ENCODE results near the gene ACIN1. TPM values are rescaled to one million over a fixed set of nuclear protein-coding genes. Genes with fewer than 3 reads are reported as not detected.

ACIN1 gene
- total and polyA plus RNA-seq, 10 donors = 59.2 to 228 (median 186) TPM

DNA sequence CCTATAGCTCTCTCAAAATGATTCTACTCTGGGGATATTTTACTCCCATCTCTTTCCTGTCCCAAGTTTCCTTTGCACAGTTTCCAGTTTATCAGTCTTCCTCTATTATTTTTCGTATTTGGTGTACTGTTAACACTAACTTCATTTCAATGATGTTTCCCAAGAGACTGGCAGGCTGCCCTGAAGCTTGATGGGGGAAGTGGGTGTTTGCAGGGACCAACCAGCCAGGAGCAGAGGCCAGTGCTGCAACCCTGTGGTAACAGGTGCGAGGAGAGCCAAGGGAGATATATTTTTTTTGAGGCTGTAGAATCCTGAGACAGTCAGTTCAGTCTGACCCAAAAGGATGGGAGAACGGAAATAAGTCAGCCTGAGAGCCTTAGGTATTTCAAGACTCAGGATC lies 35.9 kb upstream of the ACIN1 start:
- peak; percentile 53 for DNase-seq
- Histone ChIP-seq H3K36me3 (peaks cover 0 to 41% (median 2%) of the 10 kb centered on the region in 6 donors), H3K9me3 (no peaks in the 10 kb centered on the region), H3K4me3 (no peak overlapping the region), H3K27ac (no peak overlapping the region), H3K27me3 (replicated peaks in 1 of 7) (no peaks in the 10 kb centered on the region), H3K4me1 (peaks cover 0 to 39% (median 13%) of the 10 kb centered on the region in 6 donors)
- TF ChIP-seq POLR2AphosphoS5 (IDR thresholded peaks at IDR 0.05) (peak in 1 of 3 donors; percentile 26), CTCF (IDR thresholded peaks at IDR 0.05 in 8 of 11, conservative IDR thresholded peaks at IDR 0.05 in 3 of 11) (no peak)
- intact Hi-C loops (cut with DNase I; ENCODE audit: low total_unique reads) = no loop called here
- 31 to 66% (median 41%) methylated on average over 3 of the region's 3 CpGs for WGBS, 5 donors

GRCh38 chr14:23129759-23130316 lies 34.9 kb upstream of the ACIN1 start:
- DNase-seq = peak; percentile 15
- no peak overlapping the region for H3K4me3 ChIP-seq
- 78 to 92% (median 85%) methylated on average over 7 of the region's 7 CpGs for WGBS, 5 donors
- H3K27me3 ChIP-seq (replicated peaks in 1 of 7) = no peaks in the 10 kb centered on the region
- peaks cover 0 to 39% (median 13%) of the 10 kb centered on the region in 6 donors for H3K4me1 ChIP-seq
- no peaks in the 10 kb centered on the region for H3K9me3 ChIP-seq
- H3K27ac ChIP-seq = peak overlapping the region in 1 of 8 donors; percentile 5
- TF ChIP-seq POLR2A (IDR thresholded peaks at IDR 0.05) (no peak), POLR2AphosphoS5 (IDR thresholded peaks at IDR 0.05) (no peak), CTCF (IDR thresholded peaks at IDR 0.05 in 8 of 11, conservative IDR thresholded peaks at IDR 0.05 in 3 of 11) (no peak)
- peaks cover 0 to 40% (median 2%) of the 10 kb centered on the region in 6 donors for H3K36me3 ChIP-seq
- intact Hi-C loops (cut with DNase I; ENCODE audit: low total_unique reads) = loop anchor here (10.0 kb wide), 1 partner anchor 165 kb away; no protein-coding TSS in a partner anchor

DNA sequence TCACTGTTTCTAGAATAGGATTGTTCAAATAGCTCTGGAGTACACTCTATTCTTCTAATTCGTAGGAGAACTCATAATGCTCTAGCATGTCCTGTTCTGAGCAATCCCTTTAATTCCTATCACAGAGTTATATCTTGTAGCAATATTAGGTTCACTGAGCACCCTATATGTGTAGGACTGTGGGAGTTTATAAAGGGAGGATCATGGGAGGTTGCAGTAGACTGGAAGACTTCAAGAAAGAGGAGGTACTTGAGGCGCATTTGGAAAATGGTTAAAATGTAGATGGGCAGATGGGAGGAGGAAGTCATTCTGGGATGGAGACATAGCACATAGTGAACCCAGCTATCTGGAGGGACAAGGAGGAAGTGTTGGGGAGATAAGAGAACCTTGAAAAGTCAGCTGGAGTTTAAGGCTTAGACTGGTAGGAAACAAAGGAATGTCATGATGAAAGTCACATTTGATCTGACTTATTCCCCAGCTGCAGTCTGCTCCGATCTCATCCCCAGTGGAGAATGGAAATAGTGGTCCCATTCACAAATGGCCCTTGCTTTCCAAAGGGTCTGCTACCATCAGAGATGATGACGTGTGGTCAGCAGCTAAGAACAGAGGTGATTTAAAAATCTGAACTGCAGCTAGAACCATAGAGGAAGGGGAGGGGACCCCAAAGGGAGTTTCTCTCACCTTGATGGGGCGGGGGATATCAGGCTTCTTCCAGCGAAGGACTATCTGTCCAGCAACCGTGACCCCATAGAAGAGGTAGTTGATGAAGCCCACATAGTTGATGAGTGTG lies 34.2 kb upstream of the ACIN1 start:
- TF ChIP-seq POLR2A (IDR thresholded peaks at IDR 0.05) (no peak), CTCF (IDR thresholded peaks at IDR 0.05 in 8 of 11, conservative IDR thresholded peaks at IDR 0.05 in 3 of 11) (no peak), POLR2AphosphoS5 (IDR thresholded peaks at IDR 0.05) (no peak)
- peaks cover 0 to 42% (median 13%) of the 10 kb centered on the region in 6 donors for H3K4me1 ChIP-seq
- WGBS, 5 donors = 79 to 85% (median 80%) methylated on average over 7 of the region's 7 CpGs

GRCh38 chr14:23127861-23128260 lies 32.9 kb upstream of the ACIN1 start:
- 82 to 89% (median 83%) methylated on average over 3 of the region's 3 CpGs for WGBS, 5 donors
- intact Hi-C loops (cut with DNase I; ENCODE audit: low total_unique reads) = loop anchor here (10.0 kb wide), 1 partner anchor 167 kb away; no protein-coding TSS in a partner anchor
- no peak for TF ChIP-seq POLR2AphosphoS5 (IDR thresholded peaks at IDR 0.05)
- TF ChIP-seq CTCF (IDR thresholded peaks at IDR 0.05 in 8 of 11, conservative IDR thresholded peaks at IDR 0.05 in 3 of 11) = no peak
- TF ChIP-seq POLR2A (IDR thresholded peaks at IDR 0.05) = no peak
- Histone ChIP-seq H3K36me3 (peaks cover 0 to 40% (median 2%) of the 10 kb centered on the region in 6 donors), H3K4me3 (no peak overlapping the region), H3K27me3 (replicated peaks in 1 of 7) (no peaks in the 10 kb centered on the region), H3K9me3 (no peaks in the 10 kb centered on the region), H3K4me1 (peaks cover 0 to 53% (median 16%) of the 10 kb centered on the region in 6 donors), H3K27ac (no peak overlapping the region)
- DNase-seq = no peak

More for the DNA sequence above, 34.2 kb upstream of the ACIN1 start:
- no peaks in the 10 kb centered on the region for H3K27me3 ChIP-seq (replicated peaks in 1 of 7)
- peaks cover 0 to 40% (median 2%) of the 10 kb centered on the region in 6 donors for H3K36me3 ChIP-seq
- DNase-seq = peak; percentile 1
- intact Hi-C loops (cut with DNase I; ENCODE audit: low total_unique reads) = loop anchor here (10.0 kb wide), 1 partner anchor 166 kb away; no protein-coding TSS in a partner anchor
- no peak overlapping the region for H3K4me3 ChIP-seq
- H3K27ac ChIP-seq = peak overlapping the region in 1 of 8 donors; percentile 5
- H3K9me3 ChIP-seq = no peaks in the 10 kb centered on the region

Measured in spleen (tissue), 11 donors.